Thyroid gland (tissue), 4 donors: ENCODE measurements around the gene LDLRAD3.

Experiments
- CTCF ChIP-seq, 6 experiments: fragments of 200-600 bp in 3 of 6; fragments of 450-650 bp in 3 of 6; sonication (generic) in 3 of 6; IDR thresholded peaks; one replicate each; pipeline ENCODE4 v1.5.1; 2016 to 2019; ENCODE audit warnings: antibody characterized with exemption in 6 of 6, mild to moderate bottlenecking in 2 of 6, inconsistent platforms in 1 of 6, moderate library complexity in 1 of 6
- POLR2A ChIP-seq, 2 donors: fragments of 450-650 bp; IDR thresholded peaks; one replicate each; pipeline ENCODE4 v1.6.1; 2017; ENCODE audit warnings: antibody characterized with exemption in 2 of 2, mild to moderate bottlenecking in 2 of 2, moderate library complexity in 1 of 2

GRCh38 chr11:36077886-36078685, 134.2 kb downstream of the LDLRAD3 start:
- TF ChIP-seq CTCF (IDR thresholded peaks at IDR 0.05) (no peak), POLR2A (IDR thresholded peaks at IDR 0.05) (no peak)
